Endodermal cell (in vitro differentiated cells): Measurements from ENCODE around the gene CREB3L2. TPM values are rescaled to one million over a fixed set of nuclear protein-coding genes. Genes with fewer than 3 reads are reported as not detected.
A peak's percentile ranks its signal among the peaks of the same experiment; 100 is the strongest.

Source experiments
- DNase-seq: peaks from one replicate; pipeline ENCODE4 v3.0.0-alpha.2; 2017
- H3K27ac ChIP-seq: 2 replicates; pipeline ENCODE4 v1.5.1; 2013; ENCODE audit warnings: mild to moderate bottlenecking, low read depth, low read length, moderate library complexity
- H3K27me3 ChIP-seq: 2 replicates; pipeline ENCODE4 v1.6.1; 2013; ENCODE audit warnings: mild to moderate bottlenecking, low read length, moderate library complexity; ENCODE audit not compliant: insufficient read depth, control insufficient read depth, poor library complexity, severe bottlenecking
- H3K36me3 ChIP-seq: 2 replicates; pipeline ENCODE4 v1.7.0; 2013; ENCODE audit warnings: mild to moderate bottlenecking, low read length, moderate library complexity; ENCODE audit not compliant: control insufficient read depth, insufficient read depth
- H3K4me1 ChIP-seq: one replicate; pipeline ENCODE4 v1.7.0; 2013; ENCODE audit warnings: low read length; ENCODE audit not compliant: control insufficient read depth, insufficient read depth
- H3K4me3 ChIP-seq: 2 replicates; pipeline ENCODE4 v1.5.1; 2013; ENCODE audit warnings: mild to moderate bottlenecking, low read length, moderate library complexity
- H3K9ac ChIP-seq: 2 replicates; pipeline ENCODE4 v1.6.1; 2013; ENCODE audit warnings: mild to moderate bottlenecking, low read length, moderate library complexity; ENCODE audit not compliant: poor library complexity, severe bottlenecking; ENCODE audit errors: extremely low read depth
- H3K9me3 ChIP-seq: 2 replicates; pipeline ENCODE4 v1.6.1; 2013; ENCODE audit warnings: mild to moderate bottlenecking, low read length, moderate library complexity; ENCODE audit not compliant: control insufficient read depth
- H3K27ac Mint-ChIP-seq: 2 replicates; pipeline ENCODE4 v1.8.0; 2020; ENCODE audit warnings: mixed read lengths
- H3K27me3 Mint-ChIP-seq: 2 replicates; pipeline ENCODE4 v1.8.0; 2021; ENCODE audit warnings: mild to moderate bottlenecking, mixed read lengths; ENCODE audit not compliant: insufficient read depth
- H3K36me3 Mint-ChIP-seq: 2 replicates; pipeline ENCODE4 v1.8.0; 2020; ENCODE audit warnings: low read depth, mixed read lengths
- H3K4me1 Mint-ChIP-seq: 2 replicates; pipeline ENCODE4 v1.8.0; 2020; ENCODE audit warnings: mixed read lengths
- H3K4me3 Mint-ChIP-seq: 2 replicates; pipeline ENCODE4 v1.8.0; 2020; ENCODE audit warnings: mild to moderate bottlenecking, moderate library complexity, mixed read lengths
- H3K9me3 Mint-ChIP-seq: 2 replicates; pipeline ENCODE4 v1.8.0; 2020; ENCODE audit warnings: mild to moderate bottlenecking, mixed read lengths
- CTCF ChIP-seq: fragments of 200-600 bp; sonication (generic); conservative IDR thresholded peaks from 2 replicates; pipeline ENCODE4 v1.5.0; 2021; ENCODE audit warnings: antibody characterized with exemption, mild to moderate bottlenecking
- WGBS, 2 experiments: methylation state at CpG; one replicate each; pipeline versions ENCODE4 v1.1.5 to v1.1.7; 2013; ENCODE audit warnings: missing lambda C conversion rate in 2 of 2, mixed read lengths in 1 of 2; ENCODE audit not compliant: insufficient coverage in 1 of 2, insufficient read length in 1 of 2; 5-methylcytosine and 5-hydroxymethylcytosine counted together
- total RNA-seq, 2 donors: library from RNA; stranded (reverse); fragmentation: NEBNext Ultra II Directional in 1 of 2; extraction: Animal tissue kit (Norgen Biotek cat#: 25700) in 1 of 2; gene quantifications; 2 replicates in 1 of 2; 3 replicates in 1 of 2; pipeline ENCODE4 v1.2.1, GENCODE V29; 2021

CREB3L2 gene
- total RNA-seq, 2 donors from 2014 or later, result 48.2 to 80.2 TPM

DNA sequence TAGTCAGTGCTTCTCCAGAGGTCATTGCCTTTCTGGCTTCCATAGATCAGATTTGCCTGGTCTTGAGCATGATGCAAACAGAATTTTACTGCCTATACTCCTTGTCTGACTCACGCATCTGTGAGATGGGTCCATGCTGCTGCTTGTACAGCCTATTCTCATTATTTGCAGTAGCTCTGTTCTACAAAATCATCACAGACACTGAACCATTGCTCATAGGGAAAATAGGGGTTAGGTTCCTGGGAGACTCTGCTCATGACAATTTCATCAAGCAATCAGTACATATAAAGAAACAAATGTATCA lies 7.4 kb upstream of the CREB3L2 start:
- Histone ChIP-seq H3K9ac (no peak overlapping the region), H3K4me3 (no peak overlapping the region), H3K4me1 (no peaks in the 10 kb centered on the region), H3K27me3 (no peaks in the 10 kb centered on the region), H3K36me3 (no peaks in the 10 kb centered on the region), H3K27ac (no peak overlapping the region), H3K9me3 (peaks cover 21% of the 10 kb centered on the region)
- Mint-ChIP-seq H3K4me3 (no peak overlapping the region), H3K27me3 (no peaks in the 10 kb centered on the region), H3K36me3 (peaks cover 2% of the 10 kb centered on the region), H3K27ac (no peak overlapping the region), H3K4me1 (peaks cover 11% of the 10 kb centered on the region), H3K9me3 (peaks cover 11% of the 10 kb centered on the region)
- WGBS, 2 experiments, result 100% methylated on average over 1 of the region's 1 CpG
- no peak for TF ChIP-seq CTCF
- DNase-seq, result no peak

GRCh38 chr7:138008588-138009349 lies 6.9 kb upstream of the CREB3L2 start:
- Histone ChIP-seq H3K27me3 (no peaks in the 10 kb centered on the region), H3K9me3 (peaks cover 21% of the 10 kb centered on the region), H3K4me3 (no peak overlapping the region), H3K9ac (no peak overlapping the region), H3K27ac (no peak overlapping the region), H3K36me3 (no peaks in the 10 kb centered on the region), H3K4me1 (no peaks in the 10 kb centered on the region)
- Mint-ChIP-seq H3K27ac (peak overlapping the region; percentile 92), H3K27me3 (no peaks in the 10 kb centered on the region), H3K36me3 (peaks cover 2% of the 10 kb centered on the region), H3K4me3 (no peak overlapping the region), H3K9me3 (peaks cover 9% of the 10 kb centered on the region), H3K4me1 (peaks cover 6% of the 10 kb centered on the region)
- peak; percentile 67 for DNase-seq
- peak; percentile 90 for TF ChIP-seq CTCF
- WGBS, 2 experiments, result 69% methylated on average over 14 to 17 of the region's 17 CpGs

- DNase-seq, result no peak
- Mint-ChIP-seq H3K4me3 (no peak overlapping the region), H3K36me3 (peaks cover 2% of the 10 kb centered on the region)
These were observed 6.2 kb upstream of the CREB3L2 start for GRCh38 chr7:138008019-138008587.

More at GRCh38 chr7:138008019-138008587, 6.2 kb upstream of the CREB3L2 start:
- Histone ChIP-seq H3K27ac (no peak overlapping the region), H3K9me3 (peaks cover 19% of the 10 kb centered on the region), H3K4me1 (no peaks in the 10 kb centered on the region), H3K27me3 (no peaks in the 10 kb centered on the region), H3K36me3 (no peaks in the 10 kb centered on the region), H3K9ac (no peak overlapping the region), H3K4me3 (no peak overlapping the region)
- Mint-ChIP-seq H3K9me3 (peaks cover 9% of the 10 kb centered on the region), H3K27ac (peak overlapping the region; percentile 92), H3K4me1 (peaks cover under 1% of the 10 kb centered on the region), H3K27me3 (no peaks in the 10 kb centered on the region)
- no peak for TF ChIP-seq CTCF
- 80 to 93% methylated on average over 4 to 7 of the region's 7 CpGs for WGBS, 2 experiments
